VCaP (cell line): Measurements from ENCODE around the gene REPS1.

Source experiments
- H3K27ac ChIP-seq: fragments of 450-650 bp; 2 replicates; pipeline ENCODE4 v1.5.1; 2017
- TF ChIP-seq, protein P1 (sequence below): fragments of 450-650 bp; conservative IDR thresholded peaks from 2 replicates; pipeline ENCODE4 v1.5.1; 2017; ENCODE audit warnings: mild to moderate bottlenecking, moderate library complexity

Gene REPS1

DNA sequence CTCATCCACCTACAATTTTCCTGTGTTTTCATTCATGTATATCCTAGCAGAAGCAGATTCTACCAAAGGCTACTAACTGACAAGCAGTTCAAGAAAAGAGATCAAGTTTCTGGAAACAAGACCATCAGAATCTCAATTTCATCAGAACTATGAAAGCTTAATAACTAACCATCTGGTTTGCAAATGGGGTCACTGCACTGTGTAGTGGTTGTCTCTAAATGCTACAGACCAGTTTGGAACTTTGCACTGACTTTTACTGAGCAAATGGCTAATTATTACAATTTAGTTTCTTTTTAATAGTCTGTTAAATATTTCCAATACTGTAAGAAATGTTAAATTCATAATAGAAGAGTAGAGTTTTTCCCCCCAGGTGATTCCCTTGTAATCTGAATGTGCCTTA lies 64.5 kb downstream of the REPS1 start:
- no peak overlapping the region for H3K27ac ChIP-seq
- TF ChIP-seq, protein P1, sequence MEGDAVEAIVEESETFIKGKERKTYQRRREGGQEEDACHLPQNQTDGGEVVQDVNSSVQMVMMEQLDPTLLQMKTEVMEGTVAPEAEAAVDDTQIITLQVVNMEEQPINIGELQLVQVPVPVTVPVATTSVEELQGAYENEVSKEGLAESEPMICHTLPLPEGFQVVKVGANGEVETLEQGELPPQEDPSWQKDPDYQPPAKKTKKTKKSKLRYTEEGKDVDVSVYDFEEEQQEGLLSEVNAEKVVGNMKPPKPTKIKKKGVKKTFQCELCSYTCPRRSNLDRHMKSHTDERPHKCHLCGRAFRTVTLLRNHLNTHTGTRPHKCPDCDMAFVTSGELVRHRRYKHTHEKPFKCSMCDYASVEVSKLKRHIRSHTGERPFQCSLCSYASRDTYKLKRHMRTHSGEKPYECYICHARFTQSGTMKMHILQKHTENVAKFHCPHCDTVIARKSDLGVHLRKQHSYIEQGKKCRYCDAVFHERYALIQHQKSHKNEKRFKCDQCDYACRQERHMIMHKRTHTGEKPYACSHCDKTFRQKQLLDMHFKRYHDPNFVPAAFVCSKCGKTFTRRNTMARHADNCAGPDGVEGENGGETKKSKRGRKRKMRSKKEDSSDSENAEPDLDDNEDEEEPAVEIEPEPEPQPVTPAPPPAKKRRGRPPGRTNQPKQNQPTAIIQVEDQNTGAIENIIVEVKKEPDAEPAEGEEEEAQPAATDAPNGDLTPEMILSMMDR, result no peak

DNA sequence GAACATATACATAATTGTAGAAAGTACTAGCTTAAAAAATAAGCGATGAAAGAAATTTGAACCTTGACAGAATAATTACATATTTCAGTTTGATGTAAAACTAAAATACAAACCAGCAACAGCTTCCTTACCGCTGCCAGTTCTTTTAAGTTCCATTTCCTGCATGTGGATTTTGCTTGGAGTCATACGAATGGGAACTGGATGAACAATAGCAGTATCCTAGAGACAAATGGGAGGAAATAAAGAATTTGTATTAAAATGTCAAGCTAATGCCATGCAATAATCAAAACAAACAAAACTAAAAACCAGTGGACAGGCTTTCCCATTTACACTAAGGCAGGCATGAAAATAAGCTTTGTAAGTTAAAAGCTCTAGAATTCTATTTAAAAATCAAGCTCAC lies 67.1 kb downstream of the REPS1 start:
- TF ChIP-seq, protein P1, result no peak
- no peak overlapping the region for H3K27ac ChIP-seq

DNA sequence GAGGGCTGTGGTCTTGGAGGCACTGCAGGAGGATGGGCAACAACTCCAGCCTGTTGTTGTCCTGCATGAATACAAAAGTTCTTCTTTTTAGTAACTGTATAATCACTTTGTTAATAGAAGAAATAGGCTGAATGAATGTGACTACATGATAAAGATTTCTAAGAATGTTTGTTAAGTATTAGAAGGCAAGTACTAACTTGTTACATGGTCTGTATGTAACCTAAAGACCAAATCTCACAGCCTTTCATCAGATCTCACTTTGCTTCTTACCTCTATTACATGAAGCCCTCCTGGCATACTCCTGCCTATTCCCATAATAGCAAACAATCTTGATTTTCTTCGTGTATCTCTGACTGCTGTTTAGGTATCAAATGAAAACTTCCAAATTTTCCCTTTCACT lies 73.4 kb downstream of the REPS1 start:
- H3K27ac ChIP-seq, result no peak overlapping the region
- TF ChIP-seq, protein P1, result no peak

DNA sequence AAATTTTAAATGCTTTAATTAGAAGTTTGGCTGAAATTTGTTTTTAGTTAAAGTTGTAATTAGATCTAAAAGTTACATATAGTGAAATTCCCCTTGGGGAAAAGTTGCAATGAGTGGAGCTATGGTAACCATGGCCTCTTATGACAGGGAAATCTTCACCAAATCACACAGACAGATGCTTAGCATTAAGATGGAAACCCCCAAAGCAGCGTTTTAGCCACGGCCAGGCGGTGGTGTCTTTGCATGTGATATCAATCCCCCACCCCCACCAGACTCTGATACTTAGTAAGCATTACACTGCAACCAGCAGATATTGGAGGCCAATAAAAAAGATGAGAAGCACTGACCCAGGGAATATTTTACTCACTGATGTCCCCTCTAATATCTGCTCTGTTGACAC lies 75.7 kb downstream of the REPS1 start:
- H3K27ac ChIP-seq, result no peak overlapping the region
- TF ChIP-seq, protein P1, result no peak

DNA sequence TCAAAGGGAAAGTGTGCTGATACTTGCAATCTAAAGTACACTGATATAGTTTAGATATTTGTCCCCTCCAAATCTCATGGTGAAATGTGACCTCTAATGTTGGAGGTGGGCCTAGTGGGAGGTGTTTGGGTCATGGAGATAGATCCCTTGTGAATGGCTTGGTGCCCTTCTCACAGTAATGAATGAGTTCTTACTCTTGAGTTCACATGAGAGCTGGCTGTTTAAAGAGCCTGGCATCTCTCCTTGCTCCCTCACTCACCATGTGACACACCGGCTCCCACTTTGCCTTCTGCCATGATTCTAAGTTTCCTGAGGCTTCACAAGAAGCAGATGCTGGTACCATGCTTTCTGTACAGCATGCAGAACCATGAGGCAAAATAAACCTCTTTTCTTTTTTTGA lies 78.1 kb downstream of the REPS1 start:
- no peak overlapping the region for H3K27ac ChIP-seq
- TF ChIP-seq, protein P1, result no peak

DNA sequence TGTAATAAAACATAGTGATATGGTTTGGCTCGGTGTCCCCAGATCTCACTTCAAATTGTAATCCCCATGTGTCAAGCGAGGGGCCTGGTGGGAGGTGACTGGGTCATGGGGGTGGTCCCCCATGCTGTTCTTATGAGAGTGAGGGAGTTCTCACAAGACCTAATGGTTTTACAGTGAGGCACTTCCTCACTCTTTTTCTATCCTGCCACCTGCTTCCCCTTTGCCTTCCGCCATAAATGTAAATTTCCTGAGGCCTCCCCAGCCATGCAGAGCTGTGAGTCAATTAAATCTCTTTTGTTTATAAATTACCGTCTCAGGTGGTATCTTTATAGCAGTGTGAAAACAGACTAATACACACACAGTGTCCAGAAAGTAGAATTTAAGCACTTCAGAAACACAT lies 78.5 kb downstream of the REPS1 start:
- TF ChIP-seq, protein P1, result no peak
- no peak overlapping the region for H3K27ac ChIP-seq

DNA sequence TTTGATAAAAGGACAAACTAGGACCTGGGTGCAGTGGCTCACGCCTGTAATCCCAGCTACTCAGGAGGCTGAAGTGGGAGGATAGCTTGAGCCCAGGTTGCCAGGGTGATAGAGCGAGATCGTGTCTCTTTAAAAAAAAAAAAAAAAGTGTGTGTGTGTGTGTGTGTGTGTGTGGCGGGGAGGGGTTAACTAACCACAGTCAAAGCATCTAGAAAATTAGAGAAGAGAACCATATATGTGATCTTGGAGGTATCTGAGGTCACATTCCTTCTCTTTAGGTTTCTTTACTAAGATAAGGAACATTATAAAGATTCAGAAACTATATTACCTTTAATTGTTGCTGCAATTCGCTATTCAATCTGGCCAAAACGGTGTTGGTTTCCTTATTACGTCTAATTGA lies 80.9 kb downstream of the REPS1 start:
- no peak overlapping the region for H3K27ac ChIP-seq
- TF ChIP-seq, protein P1, result no peak

DNA sequence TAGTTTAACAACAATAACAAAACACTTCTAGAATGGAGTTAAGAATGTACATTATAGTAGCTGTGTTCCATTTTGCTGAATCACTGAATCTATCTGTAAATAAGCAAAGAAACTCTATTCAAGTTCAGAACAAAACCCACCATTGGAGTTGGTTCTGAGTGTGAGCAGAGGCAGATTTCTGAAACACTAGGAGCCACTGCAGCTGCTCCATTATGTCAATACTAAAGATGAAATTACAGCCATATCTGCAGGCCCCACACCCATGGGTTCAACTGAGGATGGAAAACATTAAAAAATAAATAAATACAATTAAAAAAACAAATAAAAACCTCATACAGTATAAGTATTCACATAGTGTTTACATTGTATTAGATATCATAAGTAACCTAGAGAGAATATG lies 91.0 kb downstream of the REPS1 start:
- TF ChIP-seq, protein P1, result no peak
- no peak overlapping the region for H3K27ac ChIP-seq
